Hematopoietic multipotent progenitor cell treated with erythropoietin and hydrocortisone succinate and interleukin-3 and kit ligand, for 8 days (in vitro differentiated cells): ENCODE data around the gene CSH2.

Source experiments
- DNase-seq: peaks from one replicate; pipeline ENCODE4 v3.0.0-alpha.2; 2015

Gene CSH2

DNA sequence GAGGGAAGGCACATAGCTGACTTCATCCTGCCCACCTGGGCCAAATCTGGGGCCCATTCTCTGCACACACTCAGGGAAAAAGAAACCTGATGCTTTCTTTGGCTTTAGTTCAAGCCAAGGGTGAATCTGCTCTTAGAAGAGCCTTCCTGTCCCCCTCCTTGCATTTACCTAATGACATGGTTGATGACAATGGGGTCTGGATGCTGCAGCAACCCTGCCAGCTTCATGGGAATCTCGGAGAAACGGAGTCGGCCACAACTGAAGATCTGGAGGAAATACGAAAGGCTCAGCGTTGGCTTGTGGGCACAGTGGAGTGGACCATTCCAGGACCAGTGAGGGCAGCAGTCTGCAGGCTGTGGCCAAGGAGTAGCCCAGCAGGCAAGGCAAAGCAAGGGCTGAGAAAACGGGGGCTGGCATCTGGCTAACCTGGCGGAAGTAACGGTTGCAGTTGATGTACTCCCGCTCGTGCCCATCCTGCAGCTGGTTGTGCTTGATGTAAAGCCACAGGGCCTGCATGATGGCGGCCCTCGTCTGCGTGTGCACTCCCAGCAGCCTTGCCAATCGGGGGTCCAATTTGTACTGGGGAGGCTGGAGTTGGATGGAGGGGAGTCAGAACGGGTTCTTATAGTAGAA, 39.6 kb downstream of the CSH2 start:
- DNase-seq: no peak

DNA sequence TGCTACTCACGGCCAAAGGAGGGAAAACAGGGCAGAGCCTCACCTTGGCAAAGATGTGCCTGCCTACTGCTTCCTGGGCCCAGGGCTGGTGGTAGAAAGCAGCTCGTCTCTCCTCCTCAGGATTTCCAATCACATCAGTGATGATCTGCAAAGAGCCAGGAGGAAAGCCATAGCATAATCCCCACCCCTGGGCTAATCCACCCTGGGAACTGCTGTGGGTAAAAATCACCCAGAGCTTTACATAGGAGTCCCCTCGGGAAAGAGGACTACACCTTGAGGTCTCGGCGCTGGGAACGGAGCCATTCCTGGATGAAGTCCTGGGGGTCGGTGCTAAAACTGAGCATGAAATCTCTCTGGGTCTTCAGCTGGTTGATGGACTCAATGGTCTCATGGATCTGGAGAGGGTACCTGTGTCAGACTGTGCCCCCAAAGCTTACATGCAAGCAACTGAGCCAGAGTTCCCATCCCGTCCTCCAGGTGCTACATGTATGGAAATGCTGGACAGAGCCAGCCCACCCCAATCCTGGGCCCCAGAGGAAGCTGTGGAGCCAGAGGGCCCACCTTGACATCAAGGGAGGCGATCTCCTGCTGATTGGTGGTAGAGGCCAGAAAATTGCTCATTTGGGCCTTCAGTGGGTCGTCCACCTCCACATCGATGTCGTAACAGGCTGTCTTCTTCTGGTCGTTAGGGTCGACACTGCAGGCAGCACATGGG, 40.3 kb downstream of the CSH2 start:
- DNase-seq: no peak

DNA sequence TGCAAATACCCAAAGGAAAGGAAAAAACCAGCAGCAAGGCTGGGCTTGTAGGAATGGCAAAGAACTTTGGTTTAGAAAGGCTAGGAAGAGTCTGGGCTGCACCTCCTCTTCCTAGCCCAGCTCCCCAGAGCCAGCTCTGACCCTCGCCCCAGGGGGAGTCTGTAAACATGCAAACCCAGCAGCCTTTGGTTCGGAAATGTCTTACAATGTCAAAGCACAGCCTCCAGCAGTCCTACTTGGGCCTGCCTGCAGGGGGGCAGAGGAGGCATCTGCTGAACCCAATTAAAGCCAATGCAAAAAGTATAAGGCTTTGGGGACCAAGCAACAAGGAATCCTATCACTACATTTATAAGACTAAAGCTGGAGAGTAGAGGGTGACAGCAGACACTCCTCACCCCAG, 41.0 kb downstream of the CSH2 start:
- DNase-seq: no peak

- DNase-seq: no peak
Observed at GRCh38 chr17:63832014-63832413, 41.5 kb downstream of the CSH2 start.

- DNase-seq: no peak
Observed at GRCh38 chr17:63831505-63831904, 42.0 kb downstream of the CSH2 start.

- no peak for DNase-seq
Observed at GRCh38 chr17:63830904-63831491, 42.5 kb downstream of the CSH2 start.

- DNase-seq: no peak
Observed at GRCh38 chr17:63830278-63830677, 43.2 kb downstream of the CSH2 start.

GRCh38 chr17:63828936-63829335, 44.5 kb downstream of the CSH2 start:
- no peak for DNase-seq

DNA sequence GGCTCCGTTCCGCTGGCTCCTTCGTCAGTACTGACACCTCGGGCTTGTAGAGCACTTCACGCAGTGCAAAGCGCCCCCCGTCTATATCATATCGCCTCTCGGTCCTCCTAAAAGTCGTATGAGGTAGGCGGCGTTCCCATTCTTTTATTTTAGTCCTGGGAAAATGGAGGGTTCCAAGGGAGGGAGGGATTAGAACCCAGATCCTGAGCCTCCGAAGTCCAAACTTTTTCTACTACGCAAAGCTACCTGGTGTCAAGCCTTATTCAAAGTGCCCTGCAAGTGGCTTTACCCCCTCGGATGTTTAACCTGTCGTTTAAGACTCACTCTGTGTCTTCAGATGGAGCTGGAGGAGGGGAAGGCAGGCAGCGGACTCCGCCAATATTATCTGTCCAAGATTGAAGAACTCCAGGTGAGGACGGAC, 45.7 kb downstream of the CSH2 start:
- no peak for DNase-seq

DNA sequence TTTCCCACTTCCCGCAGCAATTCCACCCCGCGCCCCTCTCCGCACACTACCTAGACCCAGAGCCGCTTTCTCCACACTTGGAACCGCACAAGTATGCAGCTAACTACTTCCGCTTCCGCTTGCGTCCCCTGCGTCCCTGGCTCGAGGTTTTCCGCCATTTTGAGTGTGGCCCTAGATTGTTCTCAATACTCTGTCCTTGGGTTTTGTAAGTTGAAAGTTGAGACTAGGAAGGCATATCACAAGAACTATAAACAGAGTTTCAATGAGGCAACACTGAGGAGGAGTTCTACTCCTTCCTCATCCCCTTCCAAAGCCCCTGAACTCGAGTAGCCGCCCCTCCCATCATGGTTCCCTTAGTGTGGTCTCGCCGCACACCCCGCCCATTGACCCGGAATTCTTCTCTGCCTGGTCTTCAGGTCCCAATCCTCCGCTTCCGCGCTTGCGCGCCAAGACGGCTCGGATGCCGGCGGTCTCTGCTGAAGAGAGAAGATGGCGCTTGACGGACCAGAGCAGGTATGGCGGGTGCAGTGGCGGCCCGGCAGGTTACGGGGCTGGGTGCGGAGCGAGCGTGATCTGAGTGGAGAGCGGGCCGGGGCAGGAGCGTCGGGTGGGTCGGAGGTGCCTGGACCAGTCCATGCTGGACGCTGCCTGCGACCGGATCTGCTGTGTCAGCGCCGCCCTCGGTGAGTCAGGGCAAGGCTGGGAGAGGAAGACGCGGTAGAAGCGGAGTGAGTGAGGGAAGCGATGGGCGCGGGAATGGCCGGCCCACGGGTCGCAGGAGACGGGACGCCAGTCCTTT, 46.3 kb downstream of the CSH2 start, which contains the start of the genes FTSJ3 and PSMC5:
FTSJ3 (minus strand) TSS at position 662 of the 799 bp plus-strand sequence. CDS start 761 bp downstream, outside the sequence.
PSMC5 (plus strand) TSS at position 430 of the 799 bp plus-strand sequence; CDS start at position 490, 60 bp downstream.
- DNase-seq: peak; percentile 97

- no peak for DNase-seq
Observed at GRCh38 chr17:63826468-63827001, 46.9 kb downstream of the CSH2 start.

GRCh38 chr17:63824362-63824761, 49.1 kb downstream of the CSH2 start:
- no peak for DNase-seq

DNA sequence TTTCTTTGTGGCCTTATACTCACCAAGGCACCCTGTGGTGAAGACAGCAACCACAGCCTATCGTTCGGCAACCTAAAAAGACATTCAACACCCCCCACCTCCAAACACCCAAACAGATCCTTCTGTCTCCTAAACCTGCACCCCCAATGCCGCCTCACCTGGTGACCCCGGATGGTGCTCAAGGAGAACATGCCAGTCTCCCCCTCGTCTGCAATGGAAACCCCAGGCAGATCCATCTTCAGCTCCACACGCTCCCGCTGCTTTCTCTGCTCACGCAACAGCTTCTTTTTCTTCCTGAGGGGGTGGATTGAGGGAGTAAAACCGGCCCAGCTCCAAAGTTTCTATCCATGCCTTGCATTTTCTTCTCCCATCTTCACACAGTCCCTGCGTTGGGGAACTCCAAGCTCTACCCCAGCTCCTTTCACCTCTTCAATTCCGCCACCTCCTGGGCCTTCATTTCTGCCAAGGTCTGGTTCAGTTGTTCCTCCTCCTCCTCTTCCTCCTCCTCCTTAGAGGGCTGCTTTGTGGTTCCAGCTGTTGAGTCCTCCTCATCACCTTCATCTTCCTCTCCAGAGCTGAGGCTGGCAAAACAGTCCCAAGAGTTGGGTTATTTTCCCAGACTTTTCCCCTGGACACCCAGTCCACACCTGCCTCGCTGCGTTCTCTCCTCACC, 49.7 kb downstream of the CSH2 start:
- DNase-seq: no peak

GRCh38 chr17:63822537-63822936, 50.9 kb downstream of the CSH2 start:
- no peak for DNase-seq
